HCT116 (cell line): ENCODE measurements around the gene PIAS3. TPM values are rescaled to one million over a fixed set of nuclear protein-coding genes. Genes with fewer than 3 reads are reported as not detected.
"Not testable (repeated sequence)": the region's sequence is repeated elsewhere in the genome, so short reads cannot be mapped to it uniquely, and the experiment has no call there.

Experiments
- ATAC-seq: fragments of 200-7000 bp; cut with Tn5 transposase; 2 replicates; pipeline ENCODE4 v1.9.1; 2020; ENCODE audit warnings: mild to moderate bottlenecking, moderate library complexity
- BruUV-seq: library from RNA; stranded (reverse); fragments of 400-500 nt; replicated peaks from 2 replicates; lab custom pipeline; 2021; lab: Mats Ljungman, UMichigan
- CTCF ChIA-PET: fragments of 300-600 bp; sonication (Branson Sonifier 250); formaldehyde crosslinking; loops from one replicate; lab custom pipeline; 2021; ENCODE audit warnings: antibody characterized with exemption; lab: Charles Lee
- POLR2A ChIA-PET: fragments of 300-600, 350-600 bp; sonication (Branson Sonifier 250); formaldehyde crosslinking; loops from one replicate; lab custom pipeline; 2021; ENCODE audit warnings: antibody characterized with exemption; lab: Charles Lee
- RAD21 ChIA-PET, 2 experiments: fragments of 300-600 bp; sonication (Branson Sonifier 250); formaldehyde crosslinking; loops; one replicate each; lab custom pipeline; 2023; ENCODE audit warnings: low total read pairs in 2 of 2; ENCODE audit not compliant: uncharacterized antibody in 2 of 2, unreplicated experiment in 2 of 2, low non-redundant PET in 1 of 2; lab: Charles Lee
- DNase-seq: peaks from one replicate; pipeline ENCODE4 v3.0.0-alpha.2; 2010; ENCODE audit warnings: low read depth, low spot score
- H2AFZ ChIP-seq: fragments of 200-600 bp; shearing (Covaris generic), sonication (generic); 2 replicates; pipeline ENCODE4 v1.6.1; 2017; ENCODE audit warnings: low read depth, mixed run types, mixed read lengths, antibody characterized with exemption, low read length; ENCODE audit not compliant: poor library complexity, severe bottlenecking
- H3K27ac ChIP-seq: 2 replicates; pipeline ENCODE4 v1.5.1; 2012; ENCODE audit warnings: low read depth, low read length
- H3K27me3 ChIP-seq: fragments of 200-600 bp; sonication (generic); 2 replicates; pipeline ENCODE4 v1.6.1; 2016; ENCODE audit warnings: mixed run types, low read length, mixed read lengths; ENCODE audit not compliant: insufficient read depth
- H3K36me3 ChIP-seq, 2 experiments: fragments of 200-500 bp in 1 of 2; fragments of 200-600 bp in 1 of 2; sonication (Bioruptor generic) in 1 of 2; sonication (generic) in 1 of 2; 2 replicates each; pipeline versions ENCODE4 v1.5.1 to v1.6.1; 2014 to 2016; ENCODE audit warnings: low read length in 2 of 2, inconsistent platforms in 1 of 2, mixed read lengths in 1 of 2, mixed run types in 1 of 2; ENCODE audit not compliant: insufficient read depth in 2 of 2, control insufficient read depth in 1 of 2
- H3K4me1 ChIP-seq, 2 experiments: fragments of 200-600 bp in 1 of 2; sonication (generic) in 1 of 2; 2 replicates each; pipeline versions ENCODE4 v1.5.1 to v1.6.1; 2012 to 2017; ENCODE audit warnings: low read length in 2 of 2, inconsistent platforms in 1 of 2, mild to moderate bottlenecking in 1 of 2, mixed read lengths in 1 of 2, mixed run types in 1 of 2, moderate library complexity in 1 of 2; ENCODE audit not compliant: insufficient read depth in 2 of 2, control insufficient read depth in 1 of 2
- H3K4me2 ChIP-seq: fragments of 200-600 bp; sonication (generic); 2 replicates; pipeline ENCODE4 v1.6.1; 2017; ENCODE audit warnings: mixed run types, low read length, mixed read lengths
- H3K4me3 ChIP-seq, 2 experiments: fragments of 200-600 bp in 1 of 2; sonication (generic) in 1 of 2; replicated peaks in 1 of 2; 2 replicates each; pipeline ENCODE4 v1.5.1; 2011 to 2016; ENCODE audit warnings: low read length in 2 of 2, control low read depth in 1 of 2, low read depth in 1 of 2, mild to moderate bottlenecking in 1 of 2, mixed read lengths in 1 of 2, mixed run types in 1 of 2
- H3K79me2 ChIP-seq: fragments of 200-600 bp; sonication (generic); 2 replicates; pipeline ENCODE4 v1.6.1; 2017; ENCODE audit warnings: mild to moderate bottlenecking, mixed run types, low read length, moderate library complexity, mixed read lengths; ENCODE audit not compliant: insufficient read depth
- H3K9ac ChIP-seq: fragments of 200-600 bp; sonication (generic); 2 replicates; pipeline ENCODE4 v1.6.1; 2016; ENCODE audit warnings: low read length, mixed read lengths
- H3K9me2 ChIP-seq: fragments of 200-600 bp; sonication (generic), shearing (Covaris generic); 2 replicates; pipeline ENCODE4 v1.6.1; 2017; ENCODE audit warnings: mixed run types, mild to moderate bottlenecking, moderate library complexity; ENCODE audit not compliant: insufficient read depth
- H3K9me3 ChIP-seq, 2 experiments: fragments of 200-500 bp in 1 of 2; fragments of 200-600 bp in 1 of 2; sonication (Bioruptor generic) in 1 of 2; sonication (generic) in 1 of 2; 2 replicates each; pipeline ENCODE4 v1.6.1; 2014 to 2017; ENCODE audit warnings: low read length in 2 of 2, mixed read lengths in 2 of 2, inconsistent platforms in 1 of 2, low read depth in 1 of 2, mild to moderate bottlenecking in 1 of 2, mixed run types in 1 of 2, moderate library complexity in 1 of 2; ENCODE audit not compliant: control insufficient read depth in 1 of 2, insufficient read depth in 1 of 2
- H4K20me1 ChIP-seq: fragments of 200-600 bp; sonication (generic), shearing (Covaris generic); 2 replicates; pipeline ENCODE4 v1.6.1; 2017; ENCODE audit warnings: mixed run types, mild to moderate bottlenecking, moderate library complexity; ENCODE audit not compliant: insufficient read depth
- CBX3 ChIP-seq: IDR thresholded peaks from 2 replicates; pipeline ENCODE4 v1.6.1; 2012; ENCODE audit warnings: low read depth
- CEBPB ChIP-seq: IDR thresholded peaks from 2 replicates; pipeline ENCODE4 v1.6.1; 2012; ENCODE audit warnings: low read depth
- EZH2phosphoT487 ChIP-seq: fragments of 200-600 bp; IDR thresholded peaks from 2 replicates; pipeline ENCODE4 v1.6.1; 2018; ENCODE audit warnings: antibody characterized with exemption, borderline replicate concordance
- FOSL1 ChIP-seq: IDR thresholded peaks from 2 replicates; pipeline ENCODE4 v1.6.1; 2012; ENCODE audit warnings: low read depth
- JUND ChIP-seq: IDR thresholded peaks from 2 replicates; pipeline ENCODE4 v1.6.1; 2012
- MAX ChIP-seq: IDR thresholded peaks from 2 replicates; pipeline ENCODE4 v1.6.1; 2012
- REST ChIP-seq: IDR thresholded peaks from 2 replicates; pipeline ENCODE4 v1.6.1; 2012; ENCODE audit warnings: low read depth
- TCF7L2 ChIP-seq: IDR thresholded peaks from 2 replicates; pipeline ENCODE4 v1.7.0; 2011; ENCODE audit warnings: borderline replicate concordance, inconsistent platforms; ENCODE audit not compliant: insufficient read depth, insufficient read length; ENCODE audit errors: extremely low read depth
- YY1 ChIP-seq: IDR thresholded peaks from 2 replicates; pipeline ENCODE4 v1.6.1; 2011; ENCODE audit warnings: low read length, low read depth, moderate library complexity, mild to moderate bottlenecking; ENCODE audit not compliant: insufficient replicate concordance; ENCODE audit errors: extremely low read depth
- ZFX ChIP-seq: fragments of 450-650 bp; IDR thresholded peaks from 2 replicates; pipeline ENCODE4 v1.6.1; 2017
- ZNF274 ChIP-seq: fragments of 200-500 bp; sonication (Bioruptor generic); IDR thresholded peaks from 2 replicates; pipeline ENCODE4 v1.6.1; 2014; ENCODE audit warnings: mild to moderate bottlenecking, low read depth, low read length, inconsistent platforms
- intact Hi-C: fragments of 100-400 bp; cut with micrococcal nuclease; formaldehyde crosslinking; loops from 2 replicates; pipeline ENCODE4 v1.10.0; 2022
- total RNA-seq: library from RNA; stranded (reverse); gene quantifications from one replicate; pipeline ENCODE4 v1.2.1, GENCODE V29; 2021; ENCODE audit not compliant: unreplicated experiment
- TF ChIP-seq, protein P1 (sequence below): IDR thresholded peaks from 2 replicates; pipeline ENCODE4 v1.6.1; 2011; ENCODE audit warnings: mild to moderate bottlenecking, low read length, moderate library complexity; ENCODE audit not compliant: insufficient replicate concordance; ENCODE audit errors: extremely low read depth

Gene PIAS3
- total RNA-seq, 1 experiment from 2014 or later = 31.2 TPM

GRCh38 chr1:145837656-145838055, 21.2 kb downstream of the PIAS3 start:
- RAD21 ChIA-PET = no interaction called here
- no peaks in the 10 kb centered on the region for H3K79me2 ChIP-seq
- no peaks in the 10 kb centered on the region for H4K20me1 ChIP-seq
- intact Hi-C loops = no loop called here
- H3K9me3 ChIP-seq = no peaks in the 10 kb centered on the region
- no TSS peak for BruUV-seq
- POLR2A ChIA-PET = no interaction called here
- no peak overlapping the region for H2AFZ ChIP-seq
- no peak for DNase-seq
- CTCF ChIA-PET = no interaction called here
- H3K27me3 ChIP-seq = no peaks in the 10 kb centered on the region
- no peaks in the 10 kb centered on the region for H3K9me2 ChIP-seq
- no peak for TF ChIP-seq TCF7L2
- TF ChIP-seq ZNF274 = no peak
- TF ChIP-seq JUND = no peak
- TF ChIP-seq REST = no peak
- TF ChIP-seq CBX3 = no peak
- TF ChIP-seq MAX = no peak
- no peak for TF ChIP-seq CEBPB
- TF ChIP-seq, protein P1, sequence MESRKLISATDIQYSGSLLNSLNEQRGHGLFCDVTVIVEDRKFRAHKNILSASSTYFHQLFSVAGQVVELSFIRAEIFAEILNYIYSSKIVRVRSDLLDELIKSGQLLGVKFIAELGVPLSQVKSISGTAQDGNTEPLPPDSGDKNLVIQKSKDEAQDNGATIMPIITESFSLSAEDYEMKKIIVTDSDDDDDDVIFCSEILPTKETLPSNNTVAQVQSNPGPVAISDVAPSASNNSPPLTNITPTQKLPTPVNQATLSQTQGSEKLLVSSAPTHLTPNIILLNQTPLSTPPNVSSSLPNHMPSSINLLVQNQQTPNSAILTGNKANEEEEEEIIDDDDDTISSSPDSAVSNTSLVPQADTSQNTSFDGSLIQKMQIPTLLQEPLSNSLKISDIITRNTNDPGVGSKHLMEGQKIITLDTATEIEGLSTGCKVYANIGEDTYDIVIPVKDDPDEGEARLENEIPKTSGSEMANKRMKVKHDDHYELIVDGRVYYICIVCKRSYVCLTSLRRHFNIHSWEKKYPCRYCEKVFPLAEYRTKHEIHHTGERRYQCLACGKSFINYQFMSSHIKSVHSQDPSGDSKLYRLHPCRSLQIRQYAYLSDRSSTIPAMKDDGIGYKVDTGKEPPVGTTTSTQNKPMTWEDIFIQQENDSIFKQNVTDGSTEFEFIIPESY = no peak
- no peak for TF ChIP-seq EZH2phosphoT487
- TF ChIP-seq ZFX = no peak
- TF ChIP-seq FOSL1 = no peak
- TF ChIP-seq YY1 = no peak
- H3K4me1 ChIP-seq = no peaks in the 10 kb centered on the region
- no peak overlapping the region for H3K27ac ChIP-seq
- H3K4me3 ChIP-seq = no peak overlapping the region
- no peak for ATAC-seq
- H3K9ac ChIP-seq = no peak overlapping the region
- H3K36me3 ChIP-seq = peaks cover 54 to 73% of the 10 kb centered on the region in 2 experiments
- no peak overlapping the region for H3K4me2 ChIP-seq

- Histone ChIP-seq H3K79me2 (peaks cover 12% of the 10 kb centered on the region; the same call in 1 of the 2 replicates), H3K36me3 (peaks cover 59 to 76% of the 10 kb centered on the region in 2 experiments)
- H3K4me3 ChIP-seq, H3K9ac ChIP-seq, RAD21 ChIA-PET, H3K27ac ChIP-seq, H3K4me1 ChIP-seq, H4K20me1 ChIP-seq, H3K9me3 ChIP-seq, DNase-seq, H2AFZ ChIP-seq, H3K27me3 ChIP-seq, H3K9me2 ChIP-seq, POLR2A ChIA-PET, BruUV-seq, CTCF ChIA-PET, intact Hi-C loops, H3K4me2 ChIP-seq, ATAC-seq: not testable (repeated sequence)
Measured at GRCh38 chr1:145830810-145831209, 28.1 kb downstream of the PIAS3 start.
